CD4-positive, CD25-positive, alpha-beta regulatory T cell (primary cell): Measurements from ENCODE around the gene MTMR3. TPM values are rescaled to one million over a fixed set of nuclear protein-coding genes. Genes with fewer than 3 reads are reported as not detected.
A peak's percentile ranks its signal among the peaks of the same experiment; 100 is the strongest.

Experiments
- ATAC-seq, 2 donors: fragments of 150-1000 bp; cut with Tn5 transposase; one replicate each; pipeline ENCODE4 v1.10.0; 2021; ENCODE audit warnings: low read depth in 2 of 2, moderate number of reproducible peaks in 2 of 2, moderate library complexity in 1 of 2
- DNase-seq, 3 donors: peaks; one replicate each; pipeline versions ENCODE4 v3.0.0 to v3.0.0-alpha.2; 2012 to 2022; ENCODE audit warnings: mixed read lengths in 1 of 3
- H3K27ac ChIP-seq: one replicate; pipeline ENCODE4 v1.7.0; 2013; ENCODE audit warnings: mild to moderate bottlenecking, low read length; ENCODE audit not compliant: insufficient read depth, poor library complexity, severe bottlenecking
- H3K27me3 ChIP-seq: one replicate; pipeline ENCODE4 v1.7.0; 2013; ENCODE audit warnings: low read length; ENCODE audit not compliant: control insufficient read depth, insufficient read depth
- H3K36me3 ChIP-seq: one replicate; pipeline ENCODE4 v1.7.0; 2013; ENCODE audit warnings: mild to moderate bottlenecking, low read length, moderate library complexity; ENCODE audit not compliant: control insufficient read depth, insufficient read depth
- H3K4me1 ChIP-seq: 2 replicates; pipeline ENCODE4 v1.7.0; 2013; ENCODE audit warnings: mild to moderate bottlenecking, low read length; ENCODE audit not compliant: insufficient read depth, control insufficient read depth, poor library complexity, severe bottlenecking
- H3K4me3 ChIP-seq: one replicate; pipeline ENCODE4 v1.7.0; 2013; ENCODE audit warnings: low read depth, mild to moderate bottlenecking, low read length, moderate library complexity
- H3K9me3 ChIP-seq, 2 experiments: 1 replicate in 1 of 2; 2 replicates in 1 of 2; pipeline ENCODE4 v1.7.0; 2013; ENCODE audit warnings: low read length in 2 of 2, mild to moderate bottlenecking in 1 of 2, moderate library complexity in 1 of 2; ENCODE audit not compliant: control insufficient read depth in 2 of 2
- H3K27ac Mint-ChIP-seq, 3 donors: one replicate each; pipeline ENCODE4 v1.8.0; 2020 to 2022; ENCODE audit warnings: mild to moderate bottlenecking in 3 of 3, mixed read lengths in 3 of 3, moderate library complexity in 2 of 3
- H3K27me3 Mint-ChIP-seq: one replicate; pipeline ENCODE4 v1.8.0; 2022; ENCODE audit warnings: mild to moderate bottlenecking, mixed read lengths
- H3K36me3 Mint-ChIP-seq: one replicate; pipeline ENCODE4 v1.8.0; 2020; ENCODE audit warnings: mixed read lengths
- H3K4me1 Mint-ChIP-seq, 4 donors: one replicate each; pipeline ENCODE4 v1.8.0; 2020 to 2022; ENCODE audit warnings: mixed read lengths in 4 of 4, mild to moderate bottlenecking in 1 of 4
- H3K4me3 Mint-ChIP-seq, 4 donors: one replicate each; pipeline ENCODE4 v1.8.0; 2020 to 2022; ENCODE audit warnings: mild to moderate bottlenecking in 4 of 4, mixed read lengths in 4 of 4, moderate library complexity in 3 of 4
- H3K9me3 Mint-ChIP-seq, 7 donors: one replicate each; pipeline ENCODE4 v1.8.0; 2020 to 2022; ENCODE audit warnings: mixed read lengths in 7 of 7, mild to moderate bottlenecking in 3 of 7, moderate library complexity in 2 of 7
- polyA plus RNA-seq, 4 donors: library from polyadenylated mRNA; unstranded; fragments of 300-500 nt; fragmentation: Illumina TruSeq; gene quantifications; one replicate each; pipeline ENCODE4 v1.2.3, GENCODE V29; 2021
- total RNA-seq: library from RNA; stranded (reverse); gene quantifications from one replicate; pipeline ENCODE4 v1.2.3, GENCODE V29; 2022

The MTMR3 gene
- total and polyA plus RNA-seq, 5 donors from 2014 or later, result 14.3 to 64.4 (median 19.1) TPM

DNA sequence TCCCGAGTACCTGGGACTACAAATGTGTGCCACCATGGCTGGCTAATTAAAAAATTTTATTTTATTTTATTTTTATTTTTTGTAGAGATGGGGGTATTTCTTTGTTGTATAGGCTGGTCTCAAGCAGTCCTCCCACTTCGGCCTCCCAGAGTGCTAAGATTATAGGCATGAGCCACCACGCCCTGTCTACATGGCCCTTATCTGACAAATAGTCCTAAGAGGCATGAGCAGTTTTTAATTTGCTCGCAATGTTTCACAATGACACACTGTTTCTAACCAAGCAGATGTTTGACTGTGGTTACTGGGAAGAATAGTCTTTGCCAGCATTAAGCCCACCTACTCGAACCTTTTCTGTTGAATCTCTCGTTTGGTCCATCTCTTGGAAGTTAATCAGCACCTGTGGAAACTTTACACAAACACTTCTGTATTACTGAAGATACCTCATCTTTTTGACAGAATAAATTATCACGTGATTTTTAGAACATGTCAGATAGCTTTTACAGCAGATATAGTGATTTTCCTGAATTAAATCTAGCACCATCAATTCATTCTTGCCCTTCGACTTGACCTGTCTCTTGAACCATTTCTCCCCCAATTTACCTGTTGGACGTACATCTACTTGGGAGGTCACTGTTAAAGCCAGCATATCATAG is 71.4 kb downstream of the MTMR3 start:
- no peak overlapping the region for H3K27ac Mint-ChIP-seq
- no peak overlapping the region for H3K4me3 Mint-ChIP-seq
- H3K9me3 ChIP-seq, result no peaks in the 10 kb centered on the region
- no peaks in the 10 kb centered on the region for H3K27me3 Mint-ChIP-seq
- no peaks in the 10 kb centered on the region for H3K4me1 ChIP-seq
- ATAC-seq (no peak), DNase-seq (no peak)
- no peak overlapping the region for H3K27ac ChIP-seq
- no peak overlapping the region for H3K4me3 ChIP-seq
- H3K9me3 Mint-ChIP-seq, result no peaks in the 10 kb centered on the region
- no peaks in the 10 kb centered on the region for H3K27me3 ChIP-seq
- peaks cover 21 to 55% (median 37%) of the 10 kb centered on the region in 4 donors for H3K4me1 Mint-ChIP-seq
- H3K36me3 Mint-ChIP-seq, result peaks cover 15% of the 10 kb centered on the region
- H3K36me3 ChIP-seq, result peaks cover under 1% of the 10 kb centered on the region

DNA sequence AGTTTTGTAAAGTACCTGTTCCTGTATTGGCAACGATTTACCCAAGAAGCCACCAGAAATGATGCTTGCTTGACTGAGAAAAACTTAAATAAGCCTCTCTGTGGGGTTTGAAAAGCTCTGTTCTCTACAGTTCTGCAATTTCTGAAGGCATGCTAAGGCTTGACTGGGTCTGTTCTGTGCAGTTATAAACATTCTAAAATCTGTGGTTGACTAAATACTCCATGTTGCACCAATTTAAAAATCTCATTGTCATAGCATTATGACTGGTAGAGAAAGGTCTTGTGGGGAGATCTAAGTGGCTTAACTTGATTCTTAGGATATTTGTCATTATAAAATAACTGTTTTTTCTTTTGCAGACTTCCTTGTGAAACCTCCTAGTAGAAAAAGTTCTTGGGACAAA is 73.7 kb downstream of the MTMR3 start:
- Histone ChIP-seq H3K4me1 (no peaks in the 10 kb centered on the region), H3K27ac (no peak overlapping the region), H3K4me3 (no peak overlapping the region), H3K9me3 (no peaks in the 10 kb centered on the region), H3K36me3 (peaks cover 6% of the 10 kb centered on the region), H3K27me3 (no peaks in the 10 kb centered on the region)
- H3K4me3 Mint-ChIP-seq, result no peak overlapping the region
- no peaks in the 10 kb centered on the region for H3K9me3 Mint-ChIP-seq
- DNase-seq, result no peak
- no peak overlapping the region for H3K27ac Mint-ChIP-seq
- no peaks in the 10 kb centered on the region for H3K27me3 Mint-ChIP-seq
- H3K36me3 Mint-ChIP-seq, result peaks cover 15% of the 10 kb centered on the region
- ATAC-seq, result no peak
- H3K4me1 Mint-ChIP-seq, result peaks cover 10 to 38% (median 29%) of the 10 kb centered on the region in 4 donors

DNA sequence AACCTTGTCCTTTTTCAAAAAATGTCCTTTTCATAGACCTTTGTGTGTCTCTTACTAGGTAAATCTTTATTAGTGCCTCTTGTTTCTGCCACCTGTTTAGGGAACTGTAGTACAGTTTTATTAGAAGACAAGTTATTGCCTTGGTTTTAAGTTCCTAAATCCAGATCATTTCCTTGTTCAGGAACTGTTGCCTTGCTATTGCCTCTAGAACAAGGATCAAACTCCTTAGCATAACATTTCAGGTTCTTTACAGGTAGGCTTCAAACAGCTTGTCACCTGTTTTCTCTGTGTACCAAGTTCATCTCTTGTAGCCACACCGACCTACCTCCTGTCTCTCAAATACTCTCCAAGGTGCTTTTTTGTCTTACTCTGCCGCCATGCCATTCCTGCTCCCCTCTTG is 75.2 kb downstream of the MTMR3 start:
- H3K27ac Mint-ChIP-seq, result peak overlapping the region in 2 of 3 donors; percentile 6 to 56
- Histone ChIP-seq H3K27ac (no peak overlapping the region), H3K27me3 (no peaks in the 10 kb centered on the region), H3K4me3 (no peak overlapping the region), H3K36me3 (peaks cover 6% of the 10 kb centered on the region), H3K9me3 (no peaks in the 10 kb centered on the region), H3K4me1 (no peaks in the 10 kb centered on the region)
- peaks cover 10 to 24% (median 18%) of the 10 kb centered on the region in 4 donors for H3K4me1 Mint-ChIP-seq
- ATAC-seq (no peak), DNase-seq (no peak)
- H3K27me3 Mint-ChIP-seq, result no peaks in the 10 kb centered on the region
- H3K4me3 Mint-ChIP-seq, result no peak overlapping the region
- no peaks in the 10 kb centered on the region for H3K9me3 Mint-ChIP-seq
- H3K36me3 Mint-ChIP-seq, result peaks cover 15% of the 10 kb centered on the region

- no peaks in the 10 kb centered on the region for H3K9me3 Mint-ChIP-seq
- Histone ChIP-seq H3K4me3 (no peak overlapping the region), H3K27ac (no peak overlapping the region), H3K4me1 (no peaks in the 10 kb centered on the region), H3K27me3 (no peaks in the 10 kb centered on the region), H3K9me3 (no peaks in the 10 kb centered on the region), H3K36me3 (peaks cover under 1% of the 10 kb centered on the region)
- H3K4me1 Mint-ChIP-seq, result peaks cover 9 to 46% (median 31%) of the 10 kb centered on the region in 4 donors
- H3K27ac Mint-ChIP-seq, result no peak overlapping the region
- DNase-seq (no peak), ATAC-seq (no peak)
- peaks cover 11% of the 10 kb centered on the region for H3K36me3 Mint-ChIP-seq
- H3K4me3 Mint-ChIP-seq, result no peak overlapping the region
- no peaks in the 10 kb centered on the region for H3K27me3 Mint-ChIP-seq
Measured at GRCh38 chr22:29964776-29965175, 81.8 kb downstream of the MTMR3 start.

DNA sequence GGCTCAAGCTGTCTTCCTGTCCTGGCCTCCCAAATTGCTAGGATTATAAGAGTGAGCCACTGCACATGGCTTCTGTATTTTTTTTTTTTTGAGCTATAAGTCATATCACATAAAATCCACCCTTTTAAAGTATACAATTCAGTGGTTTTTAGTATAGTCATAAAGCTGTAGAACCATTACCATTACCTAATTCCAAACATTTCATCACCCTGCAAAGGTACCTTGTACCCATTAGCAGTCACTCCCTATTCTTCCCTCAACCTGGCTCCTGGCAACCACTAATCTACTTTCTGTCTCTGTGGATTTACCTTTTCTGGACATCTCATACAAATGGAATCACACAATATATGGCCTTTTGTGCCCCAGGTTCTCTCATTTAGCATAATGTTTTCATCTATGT is 84.5 kb downstream of the MTMR3 start:
- Mint-ChIP-seq H3K4me3 (no peak overlapping the region), H3K9me3 (no peaks in the 10 kb centered on the region), H3K4me1 (peaks cover 13 to 46% (median 32%) of the 10 kb centered on the region in 4 donors), H3K27me3 (no peaks in the 10 kb centered on the region), H3K27ac (no peak overlapping the region), H3K36me3 (peaks cover 19% of the 10 kb centered on the region)
- ATAC-seq (no peak), DNase-seq (no peak)
- peaks cover 7% of the 10 kb centered on the region for H3K36me3 ChIP-seq
- H3K4me1 ChIP-seq, result no peaks in the 10 kb centered on the region
- no peaks in the 10 kb centered on the region for H3K27me3 ChIP-seq
- H3K4me3 ChIP-seq, result no peak overlapping the region
- no peak overlapping the region for H3K27ac ChIP-seq
- no peaks in the 10 kb centered on the region for H3K9me3 ChIP-seq

DNA sequence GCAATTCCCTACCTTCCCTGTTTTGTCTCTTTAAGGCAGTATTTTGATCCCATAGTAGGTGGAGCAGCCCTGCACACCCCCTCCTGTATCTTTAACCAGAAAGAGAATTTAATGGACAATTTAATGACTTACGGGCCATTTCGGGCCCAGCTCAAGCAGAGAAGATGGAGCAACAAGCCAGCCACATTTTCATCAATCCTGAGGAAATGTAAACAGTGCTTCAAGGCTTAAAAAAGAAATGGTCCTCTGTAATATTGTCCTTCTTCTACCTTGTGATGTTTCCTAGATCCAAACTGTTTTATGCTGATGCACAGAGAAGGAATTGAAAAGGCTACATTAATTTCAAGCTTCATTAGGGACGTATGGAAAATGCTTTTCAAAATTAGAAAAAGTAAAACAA is 88.6 kb downstream of the MTMR3 start:
- Histone ChIP-seq H3K36me3 (peaks cover 15% of the 10 kb centered on the region), H3K27me3 (no peaks in the 10 kb centered on the region), H3K4me3 (no peak overlapping the region), H3K4me1 (no peaks in the 10 kb centered on the region), H3K27ac (no peak overlapping the region), H3K9me3 (no peaks in the 10 kb centered on the region)
- H3K9me3 Mint-ChIP-seq, result no peaks in the 10 kb centered on the region
- no peak overlapping the region for H3K4me3 Mint-ChIP-seq
- peaks cover 20% of the 10 kb centered on the region for H3K36me3 Mint-ChIP-seq
- peaks cover 4 to 24% (median 20%) of the 10 kb centered on the region in 4 donors for H3K4me1 Mint-ChIP-seq
- H3K27ac Mint-ChIP-seq, result no peak overlapping the region
- no peak for DNase-seq
- no peak for ATAC-seq
- no peaks in the 10 kb centered on the region for H3K27me3 Mint-ChIP-seq

DNA sequence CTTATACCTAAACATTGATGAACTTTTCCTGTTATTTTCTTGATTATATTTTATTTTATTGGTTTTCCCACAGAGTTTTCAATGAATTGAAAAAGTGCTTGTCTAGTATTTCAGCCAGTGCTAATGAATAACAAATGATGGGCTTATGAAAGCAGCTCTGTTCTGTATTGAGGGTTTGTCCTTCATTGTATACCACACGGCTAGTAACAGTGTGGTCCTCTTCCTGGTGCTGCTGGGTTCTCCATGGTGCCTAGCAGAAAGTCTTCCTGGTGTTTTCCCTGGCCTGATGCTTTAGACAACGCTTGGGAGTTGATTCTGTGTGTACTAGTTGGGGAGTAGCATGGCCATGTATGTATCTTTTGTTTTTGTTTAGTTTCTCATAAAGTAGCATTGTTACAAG is 89.1 kb downstream of the MTMR3 start:
- Mint-ChIP-seq H3K27ac (no peak overlapping the region), H3K4me1 (peaks cover 4 to 24% (median 15%) of the 10 kb centered on the region in 4 donors), H3K4me3 (no peak overlapping the region), H3K36me3 (peaks cover 20% of the 10 kb centered on the region), H3K9me3 (no peaks in the 10 kb centered on the region), H3K27me3 (no peaks in the 10 kb centered on the region)
- Histone ChIP-seq H3K36me3 (peaks cover 15% of the 10 kb centered on the region), H3K27ac (no peak overlapping the region), H3K9me3 (no peaks in the 10 kb centered on the region), H3K4me3 (no peak overlapping the region), H3K27me3 (no peaks in the 10 kb centered on the region), H3K4me1 (no peaks in the 10 kb centered on the region)
- DNase-seq (no peak), ATAC-seq (no peak)

- no peak for ATAC-seq
- DNase-seq, result no peak
- H3K36me3 Mint-ChIP-seq, result peaks cover 24% of the 10 kb centered on the region
- Histone ChIP-seq H3K27ac (no peak overlapping the region), H3K9me3 (no peaks in the 10 kb centered on the region), H3K36me3 (peaks cover 15% of the 10 kb centered on the region), H3K4me3 (no peak overlapping the region), H3K27me3 (no peaks in the 10 kb centered on the region), H3K4me1 (no peaks in the 10 kb centered on the region)
- no peaks in the 10 kb centered on the region for H3K9me3 Mint-ChIP-seq
- H3K4me1 Mint-ChIP-seq, result peaks cover 4 to 19% (median 7%) of the 10 kb centered on the region in 4 donors
- H3K27me3 Mint-ChIP-seq, result no peaks in the 10 kb centered on the region
- peak overlapping the region in 1 of 3 donors; percentile 35 for H3K27ac Mint-ChIP-seq
- H3K4me3 Mint-ChIP-seq, result no peak overlapping the region
Measured at GRCh38 chr22:29973269-29973668, 90.3 kb downstream of the MTMR3 start.
